GM21515 (cell line): ENCODE measurements around the gene HMGCS1.
"Not testable (repeated sequence)": the region's sequence is repeated elsewhere in the genome, so short reads cannot be mapped to it uniquely, and the experiment has no call there.

ENCODE experiments used
- ATAC-seq: cut with Tn5 transposase; IDR thresholded peaks from one replicate; pipeline ENCODE4 v1.9.1; 2021; ENCODE audit not compliant: unreplicated experiment

Gene HMGCS1

GRCh38 chr5:43313854-43314457 lies 744 bp upstream of the HMGCS1 start:
- no peak for ATAC-seq

- ATAC-seq: peak; percentile 12
These were observed 545 bp downstream of the HMGCS1 start for GRCh38 chr5:43312699-43313034.

GRCh38 chr5:43312076-43312661 lies 1.0 kb downstream of the HMGCS1 start:
- no peak for ATAC-seq

DNA sequence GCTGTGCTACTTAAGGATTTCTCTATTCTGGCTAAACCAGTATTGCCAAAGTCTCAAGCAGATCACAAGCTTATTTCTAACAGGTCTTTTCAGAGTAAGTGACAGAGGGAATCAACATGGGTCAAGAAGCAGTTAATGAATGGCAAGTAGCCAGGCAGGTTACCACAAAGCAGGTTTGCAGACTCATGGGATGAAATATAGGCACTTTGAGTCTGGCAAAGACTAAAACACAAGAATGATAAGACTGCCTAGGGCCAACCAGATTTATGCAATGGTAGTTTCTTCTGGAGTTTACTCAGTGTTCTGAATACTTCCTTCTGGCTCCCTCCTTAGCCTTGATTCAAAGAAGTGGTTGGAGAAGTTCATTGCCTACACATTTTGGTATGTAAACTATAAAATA lies 3.6 kb downstream of the HMGCS1 start:
- no peak for ATAC-seq

DNA sequence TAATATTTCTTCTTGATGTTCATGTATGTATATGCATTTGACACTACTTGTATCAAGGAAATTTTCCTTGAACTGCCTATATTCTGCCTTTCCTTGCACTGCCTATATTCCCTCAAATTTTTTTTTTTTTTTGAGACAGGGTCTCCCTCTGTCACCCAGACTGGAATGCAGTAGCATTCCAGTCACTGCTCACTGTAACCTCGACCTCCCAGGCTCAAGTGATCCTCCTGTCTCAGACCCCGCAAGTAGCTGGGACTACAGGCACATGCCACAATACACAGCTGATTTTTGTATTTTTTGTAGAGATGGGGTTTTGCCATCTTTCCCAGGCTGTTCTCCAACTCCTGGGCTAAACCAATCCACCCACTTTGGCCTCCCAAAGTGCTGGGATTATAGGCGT lies 4.1 kb downstream of the HMGCS1 start:
- ATAC-seq: no peak

DNA sequence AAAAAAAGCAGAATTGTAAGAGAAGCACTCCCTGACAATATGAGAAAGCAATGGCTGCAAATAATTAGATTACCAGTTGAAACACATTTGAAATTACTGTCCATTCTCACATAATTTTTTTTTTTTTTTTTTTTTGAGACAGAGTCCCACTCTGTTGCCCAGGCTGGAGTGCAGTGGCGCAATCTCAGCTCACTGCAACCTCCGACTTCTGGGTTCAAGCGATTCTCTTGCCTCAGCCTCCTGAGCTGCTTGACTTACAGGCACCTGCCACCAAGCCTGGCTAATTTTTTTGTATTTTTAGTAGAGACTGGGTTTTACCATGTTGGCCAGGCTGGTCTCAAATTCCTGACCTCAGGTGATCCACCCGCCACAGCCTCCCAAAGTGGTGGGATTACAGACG lies 6.3 kb downstream of the HMGCS1 start:
- not testable (repeated sequence) for ATAC-seq

DNA sequence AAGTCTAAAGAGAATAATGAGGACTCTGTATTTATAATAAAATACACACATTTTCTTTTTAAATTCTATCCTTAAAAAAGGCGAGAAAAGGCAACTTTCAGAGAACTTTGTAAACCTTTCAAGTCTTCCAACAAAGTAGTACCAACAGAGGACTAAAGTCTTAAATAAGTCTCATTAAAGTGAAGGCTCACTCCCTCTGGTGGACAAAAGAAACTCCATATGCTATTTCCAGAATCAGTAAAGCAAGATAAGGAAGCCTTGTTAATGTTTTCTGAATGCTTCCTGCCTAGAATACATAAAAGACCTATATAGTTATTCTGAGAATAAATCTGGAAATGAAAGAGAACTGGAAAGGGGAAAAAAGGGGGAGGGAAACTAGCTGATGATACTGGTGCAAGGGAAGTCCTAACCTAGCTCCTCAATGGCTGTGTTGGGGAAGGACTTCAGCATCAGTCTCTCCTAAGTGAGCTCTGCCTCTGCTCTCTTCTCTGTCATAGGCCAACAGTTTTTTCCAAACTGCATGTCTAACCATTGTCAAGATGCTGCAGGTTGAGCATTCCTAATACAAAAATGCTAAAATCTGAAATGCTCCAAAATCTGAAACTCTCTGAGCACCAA lies 7.2 kb downstream of the HMGCS1 start:
- no peak for ATAC-seq

- no peak for ATAC-seq
These were observed 8.7 kb downstream of the HMGCS1 start for GRCh38 chr5:43304525-43304924.

DNA sequence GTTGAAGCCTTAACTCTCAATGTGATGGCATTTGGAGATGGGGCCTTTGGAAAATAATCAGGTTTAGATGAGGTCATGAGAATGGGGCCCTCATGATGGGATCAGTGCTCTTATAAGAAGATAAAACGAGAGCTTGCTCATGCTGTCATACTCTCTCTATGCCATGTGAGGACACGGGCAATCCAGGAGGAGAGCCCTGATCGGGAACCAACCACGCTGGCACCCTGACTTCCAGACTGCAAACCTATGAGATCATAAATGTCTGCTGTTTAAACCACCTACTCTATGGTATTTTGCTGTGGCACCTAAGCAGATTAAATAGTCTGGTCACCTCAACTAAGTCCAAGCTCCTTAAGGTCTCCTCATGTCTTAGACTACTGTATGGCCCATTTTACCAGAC lies 10.0 kb downstream of the HMGCS1 start:
- no peak for ATAC-seq

DNA sequence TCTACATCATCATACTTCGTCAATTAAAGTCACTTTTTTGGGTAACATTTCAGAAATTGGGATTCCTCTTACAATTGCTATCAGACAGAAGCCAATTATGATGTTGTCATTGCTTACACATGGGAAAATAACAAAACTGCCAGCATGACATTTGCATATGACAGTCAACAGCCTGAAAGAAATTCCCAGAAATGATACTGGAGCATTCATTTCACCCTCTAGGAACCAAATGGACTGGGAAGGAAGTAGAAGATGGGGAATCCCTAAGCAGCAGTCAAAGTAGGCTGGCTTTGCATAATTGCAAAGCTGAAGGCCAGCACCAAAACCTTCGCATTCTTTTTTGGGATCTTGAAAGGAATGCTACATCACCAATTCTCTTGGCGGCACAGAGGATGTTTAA lies 10.7 kb downstream of the HMGCS1 start:
- no peak for ATAC-seq

- ATAC-seq: no peak
These were observed 11.5 kb downstream of the HMGCS1 start for GRCh38 chr5:43301653-43302091.

DNA sequence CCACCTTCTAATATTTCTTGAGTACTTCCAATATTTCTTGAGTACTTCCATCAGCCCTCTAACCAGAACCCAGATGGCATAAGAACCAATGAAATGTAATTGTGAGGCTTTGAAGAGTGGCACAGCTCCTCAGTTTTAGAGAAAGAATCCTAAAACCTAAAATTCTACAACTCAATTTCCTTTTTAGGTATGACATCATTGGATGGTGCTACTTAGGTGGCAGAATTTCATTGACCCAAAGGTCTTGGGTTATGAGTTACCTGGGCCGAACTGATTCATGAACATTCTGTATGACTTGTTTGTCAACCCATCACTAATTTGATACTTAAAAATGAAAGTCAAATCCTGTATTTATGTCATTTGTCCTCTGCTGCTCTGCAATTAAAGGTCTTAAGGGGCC lies 13.1 kb downstream of the HMGCS1 start:
- no peak for ATAC-seq

- ATAC-seq: no peak
These were observed 14.8 kb downstream of the HMGCS1 start for GRCh38 chr5:43298443-43298842.

GRCh38 chr5:43296835-43297234 lies 16.4 kb downstream of the HMGCS1 start:
- no peak for ATAC-seq

DNA sequence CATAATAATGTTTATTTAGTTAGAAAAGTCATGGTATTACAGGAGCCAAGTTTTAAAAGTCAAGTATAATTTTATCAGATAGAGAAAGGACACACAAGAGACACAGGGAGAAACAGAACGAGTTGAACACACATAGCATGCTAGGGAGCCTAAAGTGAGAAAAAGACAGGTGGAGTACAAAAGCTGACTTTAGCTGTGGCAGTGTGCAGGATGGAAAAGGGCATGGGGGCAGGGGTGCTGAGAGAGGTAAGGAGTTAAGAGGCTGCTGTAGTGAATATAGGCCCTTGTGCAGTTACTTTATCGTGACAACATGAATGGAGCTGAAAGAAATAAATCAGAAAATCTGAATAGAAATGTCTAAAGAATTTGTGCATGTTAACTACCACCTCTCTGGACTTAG lies 18.0 kb downstream of the HMGCS1 start:
- no peak for ATAC-seq

DNA sequence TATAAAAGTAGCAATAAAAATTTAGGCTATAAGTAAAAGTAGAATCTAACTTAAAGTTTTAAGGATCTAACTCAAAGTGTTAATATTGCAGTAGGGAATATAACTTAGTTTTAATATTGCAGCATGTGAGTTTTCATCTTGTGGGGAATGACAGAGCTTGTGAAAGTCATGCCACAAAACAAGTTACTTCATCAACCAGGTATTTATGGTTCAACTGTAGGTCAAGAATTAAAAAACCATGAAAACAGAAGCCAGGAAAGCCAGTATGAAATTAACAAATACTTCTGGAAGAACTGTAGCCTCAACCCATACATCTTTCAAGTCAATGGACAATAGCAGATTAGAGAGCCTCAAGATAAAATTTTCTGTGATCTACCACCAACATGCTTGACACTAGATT lies 19.0 kb downstream of the HMGCS1 start:
- ATAC-seq: no peak

GRCh38 chr5:43290726-43291125 lies 22.5 kb downstream of the HMGCS1 start:
- ATAC-seq: no peak

DNA sequence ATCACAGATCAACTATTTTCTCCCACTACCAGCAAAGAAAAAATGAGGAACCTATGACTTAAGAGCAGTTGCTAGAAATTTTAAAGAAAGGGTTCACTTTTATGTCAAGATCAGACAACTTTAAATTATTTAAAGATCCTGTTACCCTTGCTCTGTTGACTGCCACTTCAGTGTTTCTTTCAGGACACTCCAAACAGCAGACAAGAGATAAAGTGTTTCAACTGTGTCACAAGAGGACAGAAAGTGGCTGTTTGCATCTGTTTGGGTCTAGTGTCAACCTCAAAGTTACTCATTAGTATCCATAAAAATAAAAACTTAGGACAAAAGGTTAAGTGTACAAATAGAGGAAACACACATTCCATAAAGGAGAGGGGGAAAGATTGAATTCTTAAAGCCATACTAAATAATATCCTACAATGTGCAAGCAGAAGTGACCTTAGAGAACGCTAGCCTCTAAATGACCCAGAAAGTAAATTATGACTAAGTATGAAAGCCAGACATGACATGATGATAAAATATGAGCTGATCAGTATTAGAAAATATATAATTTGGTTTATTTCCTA lies 24.9 kb downstream of the HMGCS1 start:
- ATAC-seq: no peak

DNA sequence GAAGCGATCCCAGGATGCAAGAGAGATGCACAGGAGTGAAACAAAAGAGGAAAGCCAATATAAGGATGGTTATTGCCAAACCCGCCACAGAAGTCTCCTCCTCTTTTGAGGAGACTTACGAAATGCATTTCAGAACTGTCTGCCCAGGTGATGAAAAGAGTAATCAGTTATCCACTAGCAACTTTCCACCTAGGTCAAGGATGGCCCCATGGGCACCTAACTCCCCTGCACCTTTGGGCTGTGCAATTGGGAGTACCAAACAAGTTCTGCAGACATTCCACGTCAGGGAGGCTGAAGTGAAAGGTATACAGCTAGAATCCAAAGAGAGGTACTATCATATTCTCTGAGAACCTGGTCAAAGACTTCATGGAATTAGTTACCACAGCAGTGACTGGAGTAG lies 25.7 kb downstream of the HMGCS1 start:
- no peak for ATAC-seq

GRCh38 chr5:43286623-43287022 lies 26.6 kb downstream of the HMGCS1 start:
- ATAC-seq: no peak

DNA sequence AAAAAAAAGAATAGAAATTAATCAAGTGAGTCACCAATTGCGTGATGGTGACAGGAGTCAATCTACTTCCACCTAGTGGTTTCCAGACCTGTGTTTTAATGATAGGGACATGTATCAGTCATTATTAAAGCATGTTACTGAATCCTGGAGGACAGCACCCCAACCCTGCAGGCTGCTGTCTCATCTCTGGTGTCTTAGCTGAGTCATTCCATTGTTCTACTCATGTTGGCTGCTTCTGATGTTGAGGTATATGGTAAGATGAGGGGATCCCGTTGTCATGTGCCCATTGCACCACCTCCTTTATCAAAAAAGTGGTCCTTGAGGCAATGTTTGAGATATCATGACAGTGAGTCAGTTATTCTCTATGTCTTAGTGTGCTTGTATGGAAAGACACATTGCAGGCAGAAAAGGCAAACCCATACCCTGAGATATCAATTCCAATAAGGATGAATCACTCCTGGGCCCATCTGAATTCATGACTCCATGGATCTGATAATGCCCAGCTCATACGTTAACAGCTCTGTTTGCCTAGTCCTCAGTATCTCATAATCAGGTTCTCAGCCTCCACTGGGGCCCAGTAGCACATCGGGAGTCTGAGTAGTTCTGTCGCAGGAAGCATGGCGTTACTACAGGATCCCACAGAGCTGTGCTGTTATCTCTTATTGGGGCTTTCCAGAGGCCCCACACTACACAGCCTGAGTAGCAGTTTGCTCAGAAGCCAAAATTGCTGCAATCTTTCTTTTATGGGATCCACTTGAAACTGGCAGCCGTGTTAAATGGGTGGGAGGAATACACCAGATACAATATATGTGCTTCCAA lies 31.2 kb downstream of the HMGCS1 start:
- ATAC-seq: no peak
